Prostate gland (tissue), 2 donors: ENCODE measurements around the gene BMP3. TPM values are rescaled to one million over a fixed set of nuclear protein-coding genes. Genes with fewer than 3 reads are reported as not detected.
A peak's percentile ranks its signal among the peaks of the same experiment; 100 is the strongest.

Source experiments
- DNase-seq: peaks from one replicate; pipeline ENCODE4 v3.0.0-alpha.2; 2019; ENCODE audit warnings: low spot score
- H3K27ac ChIP-seq, 2 donors: fragments of 200-600 bp; sonication (generic); 2 replicates each; pipeline ENCODE4 v1.5.1; 2017 to 2019
- H3K27me3 ChIP-seq: fragments of 200-600 bp; sonication (generic); replicated peaks from 2 replicates; pipeline ENCODE4 v1.5.1; 2019; ENCODE audit not compliant: insufficient read depth
- H3K36me3 ChIP-seq, 2 donors: fragments of 200-600 bp; sonication (generic); 1 replicate in 1 of 2; 2 replicates in 1 of 2; pipeline versions ENCODE4 v1.5.1 to v1.8.1; 2017 to 2019
- H3K4me1 ChIP-seq: fragments of 200-600 bp; sonication (generic); replicated peaks from 2 replicates; pipeline ENCODE4 v1.5.1; 2019
- H3K4me3 ChIP-seq, 2 donors: fragments of 200-600 bp; sonication (generic); 2 replicates each; pipeline ENCODE4 v1.5.1; 2017 to 2019
- H3K9me3 ChIP-seq: fragments of 200-600 bp; sonication (generic); 2 replicates; pipeline ENCODE4 v1.5.1; 2017
- CTCF ChIP-seq, 4 experiments: fragments of 200-600 bp in 2 of 4; fragments of 450-650 bp in 2 of 4; sonication (generic) in 2 of 4; IDR thresholded peaks; 1 replicate in 3 of 4; 2 replicates in 1 of 4; pipeline ENCODE4 v1.5.1; 2016 to 2019; ENCODE audit warnings: antibody characterized with exemption in 4 of 4, mild to moderate bottlenecking in 2 of 4, moderate library complexity in 2 of 4
- POLR2A ChIP-seq: fragments of 450-650 bp; IDR thresholded peaks from one replicate; pipeline ENCODE4 v1.6.1; 2016; ENCODE audit warnings: antibody characterized with exemption, mild to moderate bottlenecking
- POLR2AphosphoS5 ChIP-seq: sonication (generic); formaldehyde crosslinking; IDR thresholded peaks from one replicate; pipeline ENCODE4 v1.6.1; 2017; ENCODE audit warnings: antibody characterized with exemption
- WGBS: methylation state at CpG from one replicate; pipeline ENCODE4 v1.1.5; 2018; 5-methylcytosine and 5-hydroxymethylcytosine counted together
- intact Hi-C: fragments of 100-400 bp; cut with DNase I; formaldehyde crosslinking; loops from one replicate; pipeline ENCODE4 v1.14.2; 2022
- total RNA-seq, 2 donors: library from RNA; depleted of rRNA; stranded (reverse); fragments of >200 nt; gene quantifications; one replicate each; pipeline ENCODE4 v1.1.0, GENCODE V29; 2016

BMP3 gene
- under 1 TPM; 0.46 to 0.80 TPM for total RNA-seq

- H3K27ac ChIP-seq, result no peak within 1 kb of the TSS
- H3K27me3 ChIP-seq, result peaks cover 2% of the 10 kb centered on the region
- TF ChIP-seq CTCF (IDR thresholded peaks at IDR 0.05), result no peak
- TF ChIP-seq POLR2A, result no peak
- TF ChIP-seq POLR2AphosphoS5, result no peak
- intact Hi-C loops, result no loop called here
- no peaks in the 10 kb centered on the region for H3K4me1 ChIP-seq
- WGBS, result 2% methylated on average over 42 of the region's 43 CpGs
- no peaks in the 10 kb centered on the region for H3K9me3 ChIP-seq
- DNase-seq, result peak; percentile 10
- H3K4me3 ChIP-seq, result peak within 1 kb of the TSS; percentile 15 to 35
- H3K36me3 ChIP-seq, result no peaks in the 10 kb centered on the region
Observed at GRCh38 chr4:81030061-81030980, at the start of gene BMP3. Gene BMP3 (plus strand): TSS chr4:81030708. CDS start chr4:81031285, 577 bp downstream.

- Histone ChIP-seq H3K4me3 (no peak overlapping the region), H3K27me3 (no peaks in the 10 kb centered on the region), H3K27ac (no peak overlapping the region), H3K4me1 (no peaks in the 10 kb centered on the region), H3K36me3 (no peaks in the 10 kb centered on the region), H3K9me3 (no peaks in the 10 kb centered on the region)
- intact Hi-C loops, result loop anchor here (5.0 kb wide), 1 partner anchor 619 kb away; no protein-coding TSS in a partner anchor
- TF ChIP-seq POLR2AphosphoS5, result no peak
- TF ChIP-seq POLR2A, result no peak
- TF ChIP-seq CTCF (IDR thresholded peaks at IDR 0.05), result no peak
- no peak for DNase-seq
Observed at GRCh38 chr4:80986011-80986410, 44.5 kb upstream of the BMP3 start.

DNA sequence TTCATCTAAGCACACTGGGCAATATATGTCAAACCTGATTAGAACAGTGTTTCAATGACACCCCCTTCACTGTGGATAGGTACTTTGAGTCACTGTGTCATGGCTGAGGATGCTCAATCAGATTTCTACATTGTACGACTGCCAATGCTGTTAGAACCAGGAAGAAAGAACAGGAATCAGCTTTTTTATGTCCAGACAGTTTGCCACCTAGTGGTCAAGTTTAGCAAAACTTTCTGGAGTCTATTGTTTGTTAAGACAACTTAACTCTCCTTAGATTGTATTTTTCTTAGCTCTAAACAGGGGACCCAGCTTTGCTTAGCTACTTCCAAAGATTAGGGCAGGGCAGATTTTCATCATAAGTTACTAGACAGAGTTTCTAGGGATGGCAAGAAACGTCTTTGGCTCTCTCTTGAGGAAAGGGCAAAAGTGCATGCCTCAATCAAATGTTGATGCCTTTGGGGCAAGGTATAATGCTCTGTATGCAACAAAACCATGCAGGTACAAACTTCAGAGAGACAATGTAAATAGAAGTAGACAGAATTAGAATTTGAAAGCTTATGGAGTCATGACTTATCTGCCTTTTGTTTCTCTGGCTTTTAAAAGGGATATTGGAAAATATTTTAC is 40.5 kb upstream of the BMP3 start:
- Histone ChIP-seq H3K4me3 (no peak overlapping the region), H3K36me3 (no peaks in the 10 kb centered on the region), H3K9me3 (no peaks in the 10 kb centered on the region), H3K27me3 (no peaks in the 10 kb centered on the region), H3K4me1 (no peaks in the 10 kb centered on the region), H3K27ac (no peak overlapping the region)
- WGBS, result 8% methylated on average over 2 of the region's 2 CpGs
- intact Hi-C loops, result loop anchor here (5.0 kb wide), 1 partner anchor 623 kb away; no protein-coding TSS in a partner anchor
- peak; percentile 36 for DNase-seq
- TF ChIP-seq POLR2AphosphoS5 (no peak), POLR2A (no peak), CTCF (IDR thresholded peaks at IDR 0.05) (peak in 3 of 4 experiments; percentile 58 to 74 (median 67))

- no peaks in the 10 kb centered on the region for H3K27me3 ChIP-seq
- no peaks in the 10 kb centered on the region for H3K9me3 ChIP-seq
- no peaks in the 10 kb centered on the region for H3K4me1 ChIP-seq
- no peak overlapping the region for H3K27ac ChIP-seq
- no peak for TF ChIP-seq CTCF (IDR thresholded peaks at IDR 0.05)
- no peak for TF ChIP-seq POLR2A
- no peak for TF ChIP-seq POLR2AphosphoS5
- WGBS, result 83% methylated on average over 2 of the region's 2 CpGs
- H3K36me3 ChIP-seq, result no peaks in the 10 kb centered on the region
- DNase-seq, result no peak
- intact Hi-C loops, result no loop called here
- H3K4me3 ChIP-seq, result no peak overlapping the region
Observed at GRCh38 chr4:80990851-80991250, 39.7 kb upstream of the BMP3 start.
